Spleen (tissue), 11 donors: Measurements from ENCODE around the gene CHRNG. TPM values are rescaled to one million over a fixed set of nuclear protein-coding genes. Genes with fewer than 3 reads are reported as not detected.

Experiments used
- DNase-seq: peaks from one replicate; pipeline ENCODE4 v3.0.0-alpha.2; 2020
- H3K27ac ChIP-seq, 8 donors: fragments of 200-600 bp; sonication (generic) in 7 of 8; 1 replicate in 4 of 8; 2 replicates in 4 of 8; pipeline versions ENCODE4 v1.5.0 to v1.8.0; 2016 to 2021; ENCODE audit warnings: inconsistent platforms in 4 of 8, mild to moderate bottlenecking in 4 of 8, moderate library complexity in 1 of 8
- H3K27me3 ChIP-seq, 7 donors: fragments of 200-600 bp; sonication (generic) in 6 of 7; replicated peaks in 1 of 7; 1 replicate in 4 of 7; 2 replicates in 3 of 7; pipeline versions ENCODE4 v1.5.0 to v1.8.0; 2016 to 2021; ENCODE audit warnings: inconsistent platforms in 3 of 7, mild to moderate bottlenecking in 1 of 7
- H3K36me3 ChIP-seq, 6 donors: fragments of 200-600 bp; sonication (generic) in 5 of 6; 1 replicate in 4 of 6; 2 replicates in 2 of 6; pipeline versions ENCODE4 v1.5.0 to v1.8.0; 2016 to 2021; ENCODE audit warnings: inconsistent platforms in 2 of 6
- H3K4me1 ChIP-seq, 6 donors: fragments of 200-600 bp; sonication (generic) in 5 of 6; 1 replicate in 3 of 6; 2 replicates in 3 of 6; pipeline versions ENCODE4 v1.5.0 to v1.8.0; 2016 to 2021; ENCODE audit warnings: inconsistent platforms in 3 of 6
- H3K4me3 ChIP-seq, 8 donors: fragments of 200-600 bp; sonication (generic) in 7 of 8; 1 replicate in 4 of 8; 2 replicates in 4 of 8; pipeline versions ENCODE4 v1.5.0 to v1.8.0; 2016 to 2021; ENCODE audit warnings: inconsistent platforms in 4 of 8, mild to moderate bottlenecking in 4 of 8, moderate library complexity in 2 of 8
- H3K9me3 ChIP-seq, 8 donors: fragments of 200-600 bp; sonication (generic) in 7 of 8; 1 replicate in 4 of 8; 2 replicates in 4 of 8; pipeline versions ENCODE4 v1.5.0 to v1.8.0; 2016 to 2021; ENCODE audit warnings: inconsistent platforms in 4 of 8
- CTCF ChIP-seq, 11 experiments: fragments of 200-600 bp in 7 of 11; fragments of 450-650 bp in 4 of 11; sonication (generic) in 4 of 11; IDR thresholded peaks in 8 of 11; conservative IDR thresholded peaks in 3 of 11; 1 replicate in 7 of 11; 2 replicates in 4 of 11; pipeline versions ENCODE4 v1.4.0 to v1.8.0; 2016 to 2021; ENCODE audit warnings: antibody characterized with exemption in 11 of 11, inconsistent platforms in 4 of 11, mild to moderate bottlenecking in 1 of 11
- POLR2A ChIP-seq, 3 donors: fragments of 450-650 bp; IDR thresholded peaks; one replicate each; pipeline ENCODE4 v1.5.1; 2017; ENCODE audit warnings: antibody characterized with exemption in 3 of 3, mild to moderate bottlenecking in 1 of 3
- POLR2AphosphoS5 ChIP-seq, 3 donors: sonication (generic); formaldehyde crosslinking; IDR thresholded peaks; one replicate each; pipeline ENCODE4 v1.5.1; 2017; ENCODE audit warnings: antibody characterized with exemption in 3 of 3
- WGBS, 5 donors: extraction: QIAGEN DNeasy Blood & Tissue Kit in 3 of 5; methylation state at CpG; one replicate each; pipeline versions ENCODE4 v1.1.5 to v1.1.7; 2013 to 2018; 5-methylcytosine and 5-hydroxymethylcytosine counted together
- intact Hi-C: fragments of 100-400 bp; cut with DNase I; formaldehyde crosslinking; loops from one replicate; pipeline ENCODE4 v1.15.0; 2023; ENCODE audit warnings: low total_unique reads
- polyA plus RNA-seq, 3 donors: library from polyadenylated mRNA; stranded (reverse); fragments of 200-250 nt; gene quantifications; one replicate each; pipeline ENCODE4 v1.2.1, GENCODE V29; 2013
- total RNA-seq, 7 donors: library from RNA; depleted of rRNA in 3 of 7; stranded (reverse); fragments of >200 nt in 3 of 7; fragmentation: NEBNext Ultra II Directional in 4 of 7; extraction: Animal tissue kit (Norgen Biotek cat#: 25700) in 4 of 7; gene quantifications; one replicate each; pipeline versions ENCODE4 v1.1.0 to v1.2.1, GENCODE V29; 2016 to 2021
- donor health status: healthy with polysubstance abuse.
- donor health status: DM: no; HTN: no; CAD: no; lungs with moderate emphysema.
- donor health status: DM: no; HTN: no; CAD: no.
- donor health status: Bipolar disorder and iron deficiency.
- donor health status: healthy.
- donor health status: DM: no; HTN: no; CAD: no.
- donor health status: DM: yes; HTN: yes; CAD: no.

CHRNG gene
- total and polyA plus RNA-seq, 10 donors, result 0.06 TPM; not detected in 9

GRCh38 chr2:232576995-232577394, 37.5 kb downstream of the CHRNG start:
- Histone ChIP-seq H3K36me3 (peaks cover 0 to 95% (median 42%) of the 10 kb centered on the region in 6 donors), H3K4me1 (no peaks in the 10 kb centered on the region), H3K9me3 (no peaks in the 10 kb centered on the region), H3K27me3 (no peaks in the 10 kb centered on the region), H3K4me3 (no peak overlapping the region), H3K27ac (no peak overlapping the region)
- 72 to 98% (median 92%) methylated on average over 2 of the region's 2 CpGs for WGBS, 5 donors
- TF ChIP-seq POLR2A (IDR thresholded peaks at IDR 0.05) (no peak), CTCF (IDR thresholded peaks at IDR 0.05 in 8 of 11, conservative IDR thresholded peaks at IDR 0.05 in 3 of 11) (no peak), POLR2AphosphoS5 (IDR thresholded peaks at IDR 0.05) (no peak)
- no peak for DNase-seq
- intact Hi-C loops, result no loop called here

GRCh38 chr2:232577841-232578240, 38.3 kb downstream of the CHRNG start:
- DNase-seq, result no peak
- Histone ChIP-seq H3K4me1 (no peaks in the 10 kb centered on the region), H3K27me3 (no peaks in the 10 kb centered on the region), H3K9me3 (no peaks in the 10 kb centered on the region), H3K27ac (no peak overlapping the region), H3K36me3 (peaks cover 0 to 95% (median 41%) of the 10 kb centered on the region in 6 donors), H3K4me3 (no peak overlapping the region)
- TF ChIP-seq CTCF (IDR thresholded peaks at IDR 0.05 in 8 of 11, conservative IDR thresholded peaks at IDR 0.05 in 3 of 11) (no peak), POLR2AphosphoS5 (IDR thresholded peaks at IDR 0.05) (no peak), POLR2A (IDR thresholded peaks at IDR 0.05) (no peak)
- intact Hi-C loops, result no loop called here
- WGBS, 5 donors, result 87 to 100% (median 93%) methylated on average over 2 of the region's 2 CpGs

- peaks cover 0 to 95% (median 39%) of the 10 kb centered on the region in 6 donors for H3K36me3 ChIP-seq
- no peaks in the 10 kb centered on the region for H3K27me3 ChIP-seq
- TF ChIP-seq POLR2A (IDR thresholded peaks at IDR 0.05), result no peak
- no peak for TF ChIP-seq CTCF (IDR thresholded peaks at IDR 0.05 in 8 of 11, conservative IDR thresholded peaks at IDR 0.05 in 3 of 11)
- no peak for TF ChIP-seq POLR2AphosphoS5 (IDR thresholded peaks at IDR 0.05)
- DNase-seq, result no peak
- no peak overlapping the region for H3K4me3 ChIP-seq
- no peak overlapping the region for H3K27ac ChIP-seq
- intact Hi-C loops, result no loop called here
- no peaks in the 10 kb centered on the region for H3K4me1 ChIP-seq
- 93 to 98% (median 96%) methylated on average over 2 of the region's 2 CpGs for WGBS, 5 donors
- no peaks in the 10 kb centered on the region for H3K9me3 ChIP-seq
Measured at GRCh38 chr2:232578626-232579025, 39.1 kb downstream of the CHRNG start.

- Histone ChIP-seq H3K4me1 (no peaks in the 10 kb centered on the region), H3K27me3 (no peaks in the 10 kb centered on the region), H3K4me3 (no peak overlapping the region), H3K27ac (no peak overlapping the region), H3K9me3 (peaks cover 0 to 5% (median 0%) of the 10 kb centered on the region in 8 donors), H3K36me3 (peaks cover 0 to 88% (median 27%) of the 10 kb centered on the region in 6 donors)
- TF ChIP-seq CTCF (IDR thresholded peaks at IDR 0.05 in 8 of 11, conservative IDR thresholded peaks at IDR 0.05 in 3 of 11) (no peak), POLR2AphosphoS5 (IDR thresholded peaks at IDR 0.05) (no peak), POLR2A (IDR thresholded peaks at IDR 0.05) (no peak)
- 84 to 96% (median 90%) methylated on average over 6 of the region's 6 CpGs for WGBS, 5 donors
- DNase-seq, result no peak
- intact Hi-C loops, result no loop called here
Measured at GRCh38 chr2:232580648-232580981, 41.1 kb downstream of the CHRNG start.
